ENCODE data around the gene WDFY2. TPM values are rescaled to one million over a fixed set of nuclear protein-coding genes. Genes with fewer than 3 reads are reported as not detected.

WDFY2 gene
- polyA plus RNA-seq, 6 donors from 2014 or later, result 7.6 to 13.6 (median 8.0) TPM

DNA sequence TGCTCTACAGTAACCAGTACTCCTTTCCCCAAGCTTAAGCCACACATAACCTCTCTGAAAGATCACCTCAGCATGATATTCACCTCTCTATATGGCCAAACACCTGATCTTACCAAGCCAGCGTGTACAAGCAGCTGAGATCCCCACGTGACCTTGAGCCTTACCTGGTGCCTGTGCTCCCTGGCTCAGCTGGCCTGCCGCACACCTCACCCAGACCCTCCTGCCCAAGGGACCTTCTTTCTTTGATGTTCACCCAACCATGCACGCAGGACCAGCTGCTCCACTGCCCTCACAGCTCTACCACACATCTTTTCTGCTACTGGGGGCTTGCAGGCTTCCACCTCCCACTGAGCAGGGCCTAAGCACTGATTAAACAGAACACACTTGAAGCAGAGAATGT is 210.7 kb downstream of the WDFY2 start:
- no peak for ATAC-seq (ENCODE audit: low read depth in 2 of 2)
- no peaks in the 10 kb centered on the region for H3K27me3 Mint-ChIP-seq
- DNase-seq, result no peak
- peaks cover 30 to 43% (median 38%) of the 10 kb centered on the region in 3 donors for H3K4me1 Mint-ChIP-seq
- H3K27ac Mint-ChIP-seq, result peak overlapping the region in 4 of 6 donors; percentile 54 to 95 (median 92)
- H3K36me3 Mint-ChIP-seq, result no peaks in the 10 kb centered on the region
- H3K4me3 Mint-ChIP-seq, result peak overlapping the region in 6 of 8 donors; percentile 35 to 78 (median 56)
- no peaks in the 10 kb centered on the region for H3K9me3 Mint-ChIP-seq

DNA sequence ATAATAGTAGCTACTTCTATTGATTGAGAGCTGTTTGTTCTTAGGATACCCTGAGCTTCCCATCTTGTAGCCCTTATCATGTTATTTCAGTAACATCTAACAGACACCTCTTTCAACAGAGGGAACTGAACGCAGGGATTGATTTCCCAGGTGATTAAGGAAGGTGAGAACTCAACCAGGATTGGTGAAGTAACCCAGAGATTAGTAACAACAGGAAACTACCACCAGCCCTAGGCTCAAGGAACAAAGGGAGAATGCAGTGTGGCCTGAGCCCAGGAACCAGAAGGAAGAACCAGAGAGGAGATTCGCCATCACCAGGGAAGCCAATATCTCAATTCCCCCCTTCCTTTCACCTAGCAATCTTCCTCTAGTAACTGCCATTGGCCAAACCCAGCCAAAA is 211.2 kb downstream of the WDFY2 start:
- no peak for DNase-seq
- Mint-ChIP-seq H3K9me3 (no peaks in the 10 kb centered on the region), H3K27me3 (no peaks in the 10 kb centered on the region), H3K4me3 (peak overlapping the region in 3 of 8 donors; percentile 9 to 55 (median 16)), H3K27ac (peak overlapping the region in 4 of 6 donors; percentile 76 to 95 (median 92)), H3K36me3 (no peaks in the 10 kb centered on the region), H3K4me1 (peaks cover 30 to 44% (median 38%) of the 10 kb centered on the region in 3 donors)
- ATAC-seq (ENCODE audit: low read depth in 2 of 2), result no peak

DNA sequence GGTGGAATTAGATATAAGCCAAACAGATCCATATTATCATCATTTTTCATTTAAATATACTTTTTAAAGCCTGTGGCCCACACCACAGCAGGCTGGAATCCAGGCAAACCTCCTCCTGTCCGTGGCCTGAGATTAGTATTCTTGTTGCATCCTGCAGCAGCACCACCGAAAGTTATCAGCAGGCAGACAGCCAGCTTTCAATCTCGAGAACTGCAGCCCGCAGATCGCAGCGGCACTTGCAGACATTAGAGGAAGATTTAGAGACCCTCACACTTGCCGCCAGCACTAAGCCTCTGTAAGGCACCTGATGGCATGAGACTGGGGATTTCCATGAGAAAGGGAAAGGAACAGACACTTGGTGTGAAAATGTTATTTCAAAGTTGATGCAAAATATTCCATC is 212.3 kb downstream of the WDFY2 start:
- Mint-ChIP-seq H3K27ac (peak overlapping the region in 2 of 6 donors; percentile 36 to 60), H3K36me3 (no peaks in the 10 kb centered on the region), H3K27me3 (no peaks in the 10 kb centered on the region), H3K4me1 (peaks cover 30 to 46% (median 33%) of the 10 kb centered on the region in 3 donors), H3K9me3 (no peaks in the 10 kb centered on the region), H3K4me3 (no peak overlapping the region)
- ATAC-seq (ENCODE audit: low read depth in 2 of 2) (no peak), DNase-seq (no peak)

GRCh38 chr13:51797664-51798488 is 213.6 kb downstream of the WDFY2 start:
- peak; percentile 44 for DNase-seq
- Mint-ChIP-seq H3K36me3 (no peaks in the 10 kb centered on the region), H3K27ac (peak overlapping the region in 4 of 6 donors; percentile 13 to 78 (median 56)), H3K4me1 (peaks cover 33 to 55% (median 36%) of the 10 kb centered on the region in 3 donors), H3K4me3 (peak overlapping the region in 1 of 8 donors; percentile 77), H3K9me3 (no peaks in the 10 kb centered on the region), H3K27me3 (no peaks in the 10 kb centered on the region)
- peak in 1 of 2 donors; percentile 26 for ATAC-seq (ENCODE audit: low read depth in 2 of 2)

GRCh38 chr13:51799261-51799660 is 215.0 kb downstream of the WDFY2 start:
- H3K27ac Mint-ChIP-seq, result no peak overlapping the region
- H3K9me3 Mint-ChIP-seq, result no peaks in the 10 kb centered on the region
- no peak overlapping the region for H3K4me3 Mint-ChIP-seq
- no peaks in the 10 kb centered on the region for H3K36me3 Mint-ChIP-seq
- no peak for DNase-seq
- H3K4me1 Mint-ChIP-seq, result peaks cover 28 to 48% (median 28%) of the 10 kb centered on the region in 3 donors
- no peaks in the 10 kb centered on the region for H3K27me3 Mint-ChIP-seq
- ATAC-seq (ENCODE audit: low read depth in 2 of 2), result no peak

GRCh38 chr13:51800486-51800885 is 216.2 kb downstream of the WDFY2 start:
- Mint-ChIP-seq H3K27me3 (no peaks in the 10 kb centered on the region), H3K9me3 (no peaks in the 10 kb centered on the region), H3K36me3 (no peaks in the 10 kb centered on the region), H3K4me1 (peaks cover 27 to 48% (median 28%) of the 10 kb centered on the region in 3 donors), H3K4me3 (peak overlapping the region in 1 of 8 donors; percentile 8), H3K27ac (peak overlapping the region in 5 of 6 donors; percentile 20 to 99 (median 38))
- ATAC-seq (ENCODE audit: low read depth in 2 of 2), result no peak
- no peak for DNase-seq

DNA sequence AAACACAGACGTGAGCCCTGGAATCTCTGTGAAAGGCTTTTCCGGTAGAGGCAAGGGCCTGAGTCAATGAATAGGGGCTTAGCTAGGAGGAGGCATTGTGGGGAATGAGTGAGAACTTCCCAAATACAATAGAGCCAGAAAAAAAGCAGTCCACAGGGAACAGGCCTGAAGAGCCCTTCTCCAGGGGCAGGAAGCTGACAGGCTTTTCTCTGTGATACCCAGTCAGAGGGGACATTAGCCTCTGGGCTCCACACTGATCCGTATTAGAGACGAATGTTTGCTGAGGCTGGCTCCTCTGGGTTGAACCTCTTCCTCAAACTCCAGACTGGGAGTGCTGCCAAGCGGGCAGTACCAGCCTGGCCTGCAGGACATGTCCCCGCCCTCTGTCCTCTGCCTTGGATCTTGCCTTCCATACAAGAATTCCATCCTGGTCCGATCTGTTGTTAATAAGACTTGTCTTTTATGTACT is 217.4 kb downstream of the WDFY2 start:
- Mint-ChIP-seq H3K27ac (peak overlapping the region; percentile 28 to 100 (median 78)), H3K9me3 (no peaks in the 10 kb centered on the region), H3K27me3 (no peaks in the 10 kb centered on the region), H3K4me1 (peaks cover 23 to 44% (median 36%) of the 10 kb centered on the region in 3 donors), H3K4me3 (peak overlapping the region in 2 of 8 donors; percentile 6 to 86), H3K36me3 (no peaks in the 10 kb centered on the region)
- DNase-seq (no peak), ATAC-seq (ENCODE audit: low read depth in 2 of 2) (no peak)

GRCh38 chr13:51802631-51803418 is 218.6 kb downstream of the WDFY2 start:
- Mint-ChIP-seq H3K4me3 (peak overlapping the region; percentile 86 to 97 (median 95)), H3K4me1 (peaks cover 20 to 44% (median 34%) of the 10 kb centered on the region in 3 donors), H3K36me3 (no peaks in the 10 kb centered on the region), H3K27me3 (no peaks in the 10 kb centered on the region), H3K9me3 (no peaks in the 10 kb centered on the region), H3K27ac (peak overlapping the region; percentile 99 to 100 (median 100))
- no peak for ATAC-seq (ENCODE audit: low read depth in 2 of 2)
- no peak for DNase-seq

DNA sequence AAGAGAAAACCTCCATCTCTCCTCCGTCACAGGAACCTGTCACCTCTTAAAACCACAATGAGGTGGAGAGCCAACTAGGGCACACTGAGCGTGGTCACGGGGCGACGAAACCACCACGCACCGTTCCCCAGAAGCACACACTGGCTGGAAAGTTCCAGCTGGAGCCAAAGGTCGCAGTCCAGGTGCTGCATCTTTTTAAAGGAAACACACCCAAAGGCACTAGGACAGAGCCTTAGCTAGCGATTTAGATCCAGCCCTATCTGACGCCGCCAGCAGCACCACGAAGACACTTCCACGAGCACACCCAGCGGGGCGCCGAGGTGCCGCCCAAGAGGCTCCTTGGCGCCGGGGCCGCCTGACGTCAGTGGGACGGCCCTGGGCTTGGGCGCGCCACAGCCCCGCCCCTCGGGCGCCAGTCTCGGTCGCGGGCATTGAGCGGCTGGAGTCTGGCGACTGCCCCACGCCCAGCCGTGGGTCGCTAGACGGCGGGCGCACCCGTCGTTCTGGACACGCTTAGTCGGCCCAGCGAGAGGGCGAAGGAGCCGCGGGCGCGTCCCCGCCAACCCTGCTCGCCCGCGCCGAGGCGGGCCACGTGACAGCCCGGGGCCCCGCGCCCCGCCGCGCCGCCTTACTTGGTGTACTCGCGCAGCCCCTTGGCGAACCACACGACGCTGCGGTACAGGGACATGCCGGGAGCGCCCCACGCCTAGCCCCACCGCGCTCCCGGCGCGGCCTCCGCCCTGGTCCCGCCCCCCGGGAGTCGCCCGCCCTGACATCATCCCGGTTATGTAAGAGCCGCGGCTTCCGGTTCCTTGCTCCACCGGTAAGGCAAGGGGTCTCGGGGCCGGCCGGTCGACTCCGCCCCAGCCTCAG is 219.4 kb downstream of the WDFY2 start, which contains the start of gene DHRS12:
Gene DHRS12, minus strand, starts transcription at position 742 of the 873 bp plus-strand sequence. CDS start 4,504 bp downstream, outside the sequence.
- Mint-ChIP-seq H3K4me3 (peak within 1 kb of the TSS; percentile 86 to 97 (median 95)), H3K9me3 (peaks cover 0 to under 1% (median 0%) of the 10 kb centered on the region in 7 donors), H3K27me3 (no peaks in the 10 kb centered on the region), H3K4me1 (peaks cover 18 to 43% (median 33%) of the 10 kb centered on the region in 3 donors), H3K36me3 (no peaks in the 10 kb centered on the region), H3K27ac (peak within 1 kb of the TSS; percentile 99 to 100 (median 100))
- ATAC-seq (ENCODE audit: low read depth in 2 of 2), result peak; percentile 76 to 77
- peak; percentile 89 for DNase-seq

GRCh38 chr13:51804295-51805172 is 220.3 kb downstream of the WDFY2 start:
- peak overlapping the region; percentile 86 to 95 (median 90) for H3K4me3 Mint-ChIP-seq
- no peaks in the 10 kb centered on the region for H3K27me3 Mint-ChIP-seq
- no peaks in the 10 kb centered on the region for H3K36me3 Mint-ChIP-seq
- DNase-seq (peak; percentile 25), ATAC-seq (ENCODE audit: low read depth in 2 of 2) (no peak)
- H3K27ac Mint-ChIP-seq, result peak overlapping the region; percentile 95 to 99 (median 98)
- H3K9me3 Mint-ChIP-seq, result peaks cover 0 to 5% (median 0%) of the 10 kb centered on the region in 7 donors
- H3K4me1 Mint-ChIP-seq, result peaks cover 18 to 43% (median 33%) of the 10 kb centered on the region in 3 donors

DNA sequence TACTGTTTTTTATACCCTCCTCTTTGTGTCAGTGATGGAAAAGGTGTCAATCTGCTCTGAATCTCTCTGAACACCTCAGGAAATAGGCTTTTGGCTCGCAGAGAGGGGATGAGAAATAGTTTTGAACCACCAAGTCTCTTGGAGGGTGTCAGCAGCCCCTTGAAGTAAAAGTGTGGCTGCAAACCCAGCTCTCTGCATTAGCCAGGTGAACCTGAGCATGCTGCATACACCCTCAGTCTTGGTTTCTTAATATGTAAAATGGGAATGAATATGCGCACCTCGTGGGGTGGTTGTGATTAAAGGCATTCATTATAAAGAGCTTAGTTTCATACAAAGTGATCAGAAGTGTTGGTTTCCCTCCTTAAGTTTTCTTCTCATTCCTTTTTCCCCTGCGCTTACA is 221.1 kb downstream of the WDFY2 start:
- peak overlapping the region; percentile 86 to 95 (median 90) for H3K4me3 Mint-ChIP-seq
- H3K9me3 Mint-ChIP-seq, result peaks cover 0 to 5% (median 0%) of the 10 kb centered on the region in 7 donors
- peaks cover 18 to 42% (median 33%) of the 10 kb centered on the region in 3 donors for H3K4me1 Mint-ChIP-seq
- no peaks in the 10 kb centered on the region for H3K36me3 Mint-ChIP-seq
- no peaks in the 10 kb centered on the region for H3K27me3 Mint-ChIP-seq
- ATAC-seq (ENCODE audit: low read depth in 2 of 2) (no peak), DNase-seq (no peak)
- peak overlapping the region; percentile 95 to 99 (median 98) for H3K27ac Mint-ChIP-seq
